Fibroblast of lung (primary cell): ENCODE measurements around the gene CA4.

Experiments used
- CTCF ChIP-seq, 2 donors: IDR thresholded peaks in 1 of 2; conservative IDR thresholded peaks in 1 of 2; 1 replicate in 1 of 2; 2 replicates in 1 of 2; pipeline ENCODE4 v1.5.1; 2011 to 2012; ENCODE audit warnings: low read length in 2 of 2, control low read depth in 1 of 2, inconsistent platforms in 1 of 2, low read depth in 1 of 2, mild to moderate bottlenecking in 1 of 2
- EZH2 ChIP-seq: IDR thresholded peaks from 2 replicates; pipeline ENCODE4 v1.5.1; 2012; ENCODE audit warnings: low read length, control low read depth, mild to moderate bottlenecking; ENCODE audit errors: missing control alignments

DNA sequence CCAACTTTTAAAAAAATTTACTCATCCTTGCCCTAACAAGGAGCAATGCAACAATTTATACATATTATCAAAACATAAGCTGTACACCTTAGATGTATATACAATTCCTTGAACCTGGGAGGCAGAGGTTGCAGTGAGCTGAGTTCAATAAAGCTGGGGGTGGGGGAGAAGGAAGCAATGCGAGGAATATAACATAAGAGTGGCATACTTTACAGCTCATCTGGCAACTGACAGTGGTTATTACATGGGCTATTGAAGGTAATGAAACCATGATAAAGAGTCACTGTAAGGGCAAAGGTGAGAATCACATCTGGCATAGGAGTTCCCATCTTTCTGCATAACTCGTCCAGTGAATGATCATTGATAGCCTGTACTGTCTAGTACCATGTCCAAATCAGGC lies 43.7 kb downstream of the CA4 start:
- no peak for TF ChIP-seq CTCF (conservative IDR thresholded peaks at IDR 0.05 in 1 of 2, IDR thresholded peaks at IDR 0.05 in 1 of 2; ENCODE audit: low read depth in 1 of 2, low read length in 2 of 2)
- TF ChIP-seq EZH2: no peak
